ENCODE data around the gene NR3C2.

The NR3C2 gene

DNA sequence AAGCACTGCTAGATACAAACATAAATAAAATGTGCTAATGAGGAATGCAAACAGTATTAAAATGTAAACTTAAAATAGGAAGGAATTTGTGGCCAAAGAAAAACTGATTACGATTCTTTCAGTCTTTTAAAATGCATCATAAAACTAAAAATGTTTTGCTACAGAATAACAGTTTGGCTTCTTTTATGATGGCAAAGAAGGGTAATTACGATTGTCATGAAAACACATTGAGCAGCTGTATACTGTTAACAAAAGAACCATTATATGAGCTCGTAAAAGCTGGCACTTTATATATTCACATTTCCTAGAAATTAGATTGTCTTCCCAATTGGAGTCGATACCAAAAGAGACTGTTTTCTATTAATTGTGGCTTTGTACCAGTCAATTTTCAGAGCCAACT is 290.4 kb downstream of the NR3C2 start:
- no peaks in the 10 kb centered on the region for H4K20me1 ChIP-seq (ENCODE audit: insufficient read depth, low read length)
- TF ChIP-seq EZH2 (optimal IDR thresholded peaks at IDR 0.05; ENCODE audit: low read depth, low read length), result no peak
- H3K27ac ChIP-seq (ENCODE audit: low read length), result no peak overlapping the region
- H3K79me2 ChIP-seq (ENCODE audit: low read length), result no peaks in the 10 kb centered on the region
- H3K27me3 ChIP-seq (replicated peaks; ENCODE audit: insufficient read depth, low read length), result no peaks in the 10 kb centered on the region
- no peak overlapping the region for H3K4me2 ChIP-seq (ENCODE audit: low read depth, low read length)
- H3K36me3 ChIP-seq (replicated peaks; ENCODE audit: insufficient read depth, low read length), result no peaks in the 10 kb centered on the region
- no peaks in the 10 kb centered on the region for H3K9me3 ChIP-seq (replicated peaks; ENCODE audit: insufficient read depth, low read length)
- no peak overlapping the region for H3K9ac ChIP-seq (ENCODE audit: low read length)
- no peaks in the 10 kb centered on the region for H3F3A ChIP-seq (ENCODE audit: insufficient read depth, low read length)
- no peak for DNase-seq
- no peaks in the 10 kb centered on the region for H3K4me1 ChIP-seq (ENCODE audit: low read length)
- no peak overlapping the region for H2AFZ ChIP-seq (ENCODE audit: low read length)
- H3K9me2 ChIP-seq (replicated peaks; ENCODE audit: insufficient read depth, low read length), result no peaks in the 10 kb centered on the region
- H3K4me3 ChIP-seq (ENCODE audit: low read length), result no peak overlapping the region

DNA sequence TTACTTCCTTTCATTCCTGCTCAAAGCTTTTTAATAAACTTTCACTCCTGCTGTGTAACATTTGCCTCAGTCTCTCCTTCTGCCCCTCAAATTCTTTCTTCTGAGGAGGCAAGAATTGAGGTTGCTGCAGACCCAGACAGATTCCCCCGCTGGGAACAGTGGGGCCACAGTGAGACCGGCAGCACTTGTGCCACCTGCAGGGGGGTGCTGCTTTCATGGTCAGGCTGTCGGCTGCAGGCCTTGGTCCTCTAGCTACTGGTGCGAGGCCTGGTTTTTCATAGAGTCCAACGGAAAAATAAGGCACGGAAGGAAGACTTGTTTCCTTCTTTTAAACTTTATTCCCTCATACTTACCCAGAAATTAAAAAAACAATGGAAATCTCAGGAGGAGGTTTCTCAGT is 296.7 kb downstream of the NR3C2 start:
- Histone ChIP-seq H3K27me3 (replicated peaks; ENCODE audit: insufficient read depth, low read length) (no peaks in the 10 kb centered on the region), H4K20me1 (ENCODE audit: insufficient read depth, low read length) (no peaks in the 10 kb centered on the region), H3K4me1 (ENCODE audit: low read length) (no peaks in the 10 kb centered on the region), H3K79me2 (ENCODE audit: low read length) (no peaks in the 10 kb centered on the region), H2AFZ (ENCODE audit: low read length) (no peak overlapping the region), H3F3A (ENCODE audit: insufficient read depth, low read length) (no peaks in the 10 kb centered on the region), H3K36me3 (replicated peaks; ENCODE audit: insufficient read depth, low read length) (no peaks in the 10 kb centered on the region), H3K9me3 (replicated peaks; ENCODE audit: insufficient read depth, low read length) (no peaks in the 10 kb centered on the region), H3K4me3 (ENCODE audit: low read length) (no peak overlapping the region), H3K9me2 (replicated peaks; ENCODE audit: insufficient read depth, low read length) (no peaks in the 10 kb centered on the region), H3K4me2 (ENCODE audit: low read depth, low read length) (no peak overlapping the region), H3K9ac (ENCODE audit: low read length) (no peak overlapping the region), H3K27ac (ENCODE audit: low read length) (no peak overlapping the region)
- DNase-seq, result no peak
- TF ChIP-seq EZH2phosphoT487 (IDR thresholded peaks at IDR 0.05; ENCODE audit: low read length) (no peak), EZH2 (optimal IDR thresholded peaks at IDR 0.05; ENCODE audit: low read depth, low read length) (no peak)
- TF ChIP-seq, protein P1, sequence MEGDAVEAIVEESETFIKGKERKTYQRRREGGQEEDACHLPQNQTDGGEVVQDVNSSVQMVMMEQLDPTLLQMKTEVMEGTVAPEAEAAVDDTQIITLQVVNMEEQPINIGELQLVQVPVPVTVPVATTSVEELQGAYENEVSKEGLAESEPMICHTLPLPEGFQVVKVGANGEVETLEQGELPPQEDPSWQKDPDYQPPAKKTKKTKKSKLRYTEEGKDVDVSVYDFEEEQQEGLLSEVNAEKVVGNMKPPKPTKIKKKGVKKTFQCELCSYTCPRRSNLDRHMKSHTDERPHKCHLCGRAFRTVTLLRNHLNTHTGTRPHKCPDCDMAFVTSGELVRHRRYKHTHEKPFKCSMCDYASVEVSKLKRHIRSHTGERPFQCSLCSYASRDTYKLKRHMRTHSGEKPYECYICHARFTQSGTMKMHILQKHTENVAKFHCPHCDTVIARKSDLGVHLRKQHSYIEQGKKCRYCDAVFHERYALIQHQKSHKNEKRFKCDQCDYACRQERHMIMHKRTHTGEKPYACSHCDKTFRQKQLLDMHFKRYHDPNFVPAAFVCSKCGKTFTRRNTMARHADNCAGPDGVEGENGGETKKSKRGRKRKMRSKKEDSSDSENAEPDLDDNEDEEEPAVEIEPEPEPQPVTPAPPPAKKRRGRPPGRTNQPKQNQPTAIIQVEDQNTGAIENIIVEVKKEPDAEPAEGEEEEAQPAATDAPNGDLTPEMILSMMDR (IDR thresholded peaks at IDR 0.05; ENCODE audit: low read length), result no peak

DNA sequence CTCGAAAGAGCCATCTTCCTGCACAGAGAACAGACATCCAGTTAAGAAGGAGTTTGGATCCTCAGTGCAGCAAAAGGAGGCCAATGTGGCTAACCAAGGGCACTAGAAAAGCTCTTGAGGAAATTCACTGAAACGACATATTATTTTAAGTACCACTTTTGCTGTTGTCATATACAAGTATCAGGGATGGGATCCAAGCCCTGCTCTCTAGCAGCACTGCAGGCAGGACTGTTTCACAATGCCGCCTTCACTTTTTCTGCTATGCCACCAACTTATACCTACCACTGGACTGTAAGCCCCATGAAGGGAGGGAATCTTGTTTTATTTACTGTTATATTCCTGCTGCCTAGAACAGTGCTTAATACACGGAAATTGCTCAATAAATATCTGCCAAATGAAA is 299.0 kb downstream of the NR3C2 start:
- Histone ChIP-seq H3K9me3 (replicated peaks; ENCODE audit: insufficient read depth, low read length) (no peaks in the 10 kb centered on the region), H2AFZ (ENCODE audit: low read length) (no peak overlapping the region), H3K9me2 (replicated peaks; ENCODE audit: insufficient read depth, low read length) (no peaks in the 10 kb centered on the region), H3K36me3 (replicated peaks; ENCODE audit: insufficient read depth, low read length) (no peaks in the 10 kb centered on the region), H3K4me3 (ENCODE audit: low read length) (no peak overlapping the region), H3K9ac (ENCODE audit: low read length) (no peak overlapping the region), H3F3A (ENCODE audit: insufficient read depth, low read length) (no peaks in the 10 kb centered on the region), H3K27me3 (replicated peaks; ENCODE audit: insufficient read depth, low read length) (no peaks in the 10 kb centered on the region), H4K20me1 (ENCODE audit: insufficient read depth, low read length) (no peaks in the 10 kb centered on the region), H3K27ac (ENCODE audit: low read length) (no peak overlapping the region), H3K4me2 (ENCODE audit: low read depth, low read length) (no peak overlapping the region), H3K79me2 (ENCODE audit: low read length) (no peaks in the 10 kb centered on the region), H3K4me1 (ENCODE audit: low read length) (no peaks in the 10 kb centered on the region)
- TF ChIP-seq EZH2phosphoT487 (IDR thresholded peaks at IDR 0.05; ENCODE audit: low read length) (no peak), EZH2 (optimal IDR thresholded peaks at IDR 0.05; ENCODE audit: low read depth, low read length) (no peak)
- TF ChIP-seq, protein P1 (IDR thresholded peaks at IDR 0.05; ENCODE audit: low read length), result no peak
- DNase-seq, result no peak

DNA sequence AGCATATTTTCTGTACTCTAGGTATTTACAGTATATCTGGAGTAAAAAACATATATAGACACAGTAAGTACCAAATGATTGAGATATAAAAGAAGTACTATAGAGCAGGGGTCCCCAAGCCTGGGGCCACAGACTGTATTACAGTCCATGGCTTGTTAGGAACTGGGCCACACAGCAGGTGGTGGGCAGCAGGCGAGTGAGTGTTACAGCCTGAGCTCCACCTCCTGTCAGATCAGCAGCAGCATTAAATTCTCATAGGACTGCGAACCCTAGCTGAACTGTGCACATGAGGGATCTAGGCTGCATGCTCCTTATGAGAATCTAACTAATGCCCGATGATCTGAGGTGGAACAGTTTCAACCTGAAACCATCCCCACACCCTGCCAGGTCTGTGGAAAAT is 300.7 kb downstream of the NR3C2 start:
- no peaks in the 10 kb centered on the region for H3F3A ChIP-seq (ENCODE audit: insufficient read depth, low read length)
- H3K27ac ChIP-seq (ENCODE audit: low read length), result no peak overlapping the region
- no peaks in the 10 kb centered on the region for H3K4me1 ChIP-seq (ENCODE audit: low read length)
- no peaks in the 10 kb centered on the region for H3K9me2 ChIP-seq (replicated peaks; ENCODE audit: insufficient read depth, low read length)
- no peak overlapping the region for H3K4me2 ChIP-seq (ENCODE audit: low read depth, low read length)
- no peak overlapping the region for H3K9ac ChIP-seq (ENCODE audit: low read length)
- no peaks in the 10 kb centered on the region for H3K79me2 ChIP-seq (ENCODE audit: low read length)
- H3K36me3 ChIP-seq (replicated peaks; ENCODE audit: insufficient read depth, low read length), result no peaks in the 10 kb centered on the region
- H3K27me3 ChIP-seq (replicated peaks; ENCODE audit: insufficient read depth, low read length), result no peaks in the 10 kb centered on the region
- H3K4me3 ChIP-seq (ENCODE audit: low read length), result no peak overlapping the region
- no peak for DNase-seq
- no peak for TF ChIP-seq EZH2phosphoT487 (IDR thresholded peaks at IDR 0.05; ENCODE audit: low read length)
- TF ChIP-seq, protein P1 (IDR thresholded peaks at IDR 0.05; ENCODE audit: low read length), result no peak
- TF ChIP-seq EZH2 (optimal IDR thresholded peaks at IDR 0.05; ENCODE audit: low read depth, low read length), result no peak
- no peaks in the 10 kb centered on the region for H4K20me1 ChIP-seq (ENCODE audit: insufficient read depth, low read length)
- no peaks in the 10 kb centered on the region for H3K9me3 ChIP-seq (replicated peaks; ENCODE audit: insufficient read depth, low read length)
- H2AFZ ChIP-seq (ENCODE audit: low read length), result no peak overlapping the region
